Mammary epithelial cell (primary cell): ENCODE data around the gene PABPC1L.

Source experiments
- EZH2 ChIP-seq: IDR thresholded peaks from 2 replicates; pipeline ENCODE4 v1.6.1; 2012; ENCODE audit warnings: low read length, inconsistent platforms, borderline replicate concordance
- TF ChIP-seq, protein P1 (sequence below), 2 donors: IDR thresholded peaks in 1 of 2; conservative IDR thresholded peaks in 1 of 2; 2 replicates each; pipeline ENCODE4 v1.5.1; 2011 to 2012; ENCODE audit warnings: inconsistent platforms in 2 of 2, low read length in 2 of 2, mild to moderate bottlenecking in 2 of 2, control low read depth in 1 of 2, low read depth in 1 of 2; ENCODE audit not compliant: insufficient read depth in 1 of 2; ENCODE audit errors: extremely low read depth in 1 of 2

- TF ChIP-seq, protein P1, sequence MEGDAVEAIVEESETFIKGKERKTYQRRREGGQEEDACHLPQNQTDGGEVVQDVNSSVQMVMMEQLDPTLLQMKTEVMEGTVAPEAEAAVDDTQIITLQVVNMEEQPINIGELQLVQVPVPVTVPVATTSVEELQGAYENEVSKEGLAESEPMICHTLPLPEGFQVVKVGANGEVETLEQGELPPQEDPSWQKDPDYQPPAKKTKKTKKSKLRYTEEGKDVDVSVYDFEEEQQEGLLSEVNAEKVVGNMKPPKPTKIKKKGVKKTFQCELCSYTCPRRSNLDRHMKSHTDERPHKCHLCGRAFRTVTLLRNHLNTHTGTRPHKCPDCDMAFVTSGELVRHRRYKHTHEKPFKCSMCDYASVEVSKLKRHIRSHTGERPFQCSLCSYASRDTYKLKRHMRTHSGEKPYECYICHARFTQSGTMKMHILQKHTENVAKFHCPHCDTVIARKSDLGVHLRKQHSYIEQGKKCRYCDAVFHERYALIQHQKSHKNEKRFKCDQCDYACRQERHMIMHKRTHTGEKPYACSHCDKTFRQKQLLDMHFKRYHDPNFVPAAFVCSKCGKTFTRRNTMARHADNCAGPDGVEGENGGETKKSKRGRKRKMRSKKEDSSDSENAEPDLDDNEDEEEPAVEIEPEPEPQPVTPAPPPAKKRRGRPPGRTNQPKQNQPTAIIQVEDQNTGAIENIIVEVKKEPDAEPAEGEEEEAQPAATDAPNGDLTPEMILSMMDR (conservative IDR thresholded peaks at IDR 0.05 in 1 of 2, IDR thresholded peaks at IDR 0.05 in 1 of 2; ENCODE audit: extremely low read depth in 1 of 2, insufficient read depth in 1 of 2, low read depth in 1 of 2, low read length in 2 of 2) = no peak
- TF ChIP-seq EZH2 = no peak
Observed at GRCh38 chr20:44887466-44887865, 22.4 kb upstream of the PABPC1L start.
